ENCODE data around the gene BORCS8. TPM values are rescaled to one million over a fixed set of nuclear protein-coding genes. Genes with fewer than 3 reads are reported as not detected.

Gene BORCS8
- total RNA-seq: 10 to 100 TPM in 3 of 4 donors, 1 to 10 TPM in 1; 6.9 to 33.9 (median 17.9) TPM

DNA sequence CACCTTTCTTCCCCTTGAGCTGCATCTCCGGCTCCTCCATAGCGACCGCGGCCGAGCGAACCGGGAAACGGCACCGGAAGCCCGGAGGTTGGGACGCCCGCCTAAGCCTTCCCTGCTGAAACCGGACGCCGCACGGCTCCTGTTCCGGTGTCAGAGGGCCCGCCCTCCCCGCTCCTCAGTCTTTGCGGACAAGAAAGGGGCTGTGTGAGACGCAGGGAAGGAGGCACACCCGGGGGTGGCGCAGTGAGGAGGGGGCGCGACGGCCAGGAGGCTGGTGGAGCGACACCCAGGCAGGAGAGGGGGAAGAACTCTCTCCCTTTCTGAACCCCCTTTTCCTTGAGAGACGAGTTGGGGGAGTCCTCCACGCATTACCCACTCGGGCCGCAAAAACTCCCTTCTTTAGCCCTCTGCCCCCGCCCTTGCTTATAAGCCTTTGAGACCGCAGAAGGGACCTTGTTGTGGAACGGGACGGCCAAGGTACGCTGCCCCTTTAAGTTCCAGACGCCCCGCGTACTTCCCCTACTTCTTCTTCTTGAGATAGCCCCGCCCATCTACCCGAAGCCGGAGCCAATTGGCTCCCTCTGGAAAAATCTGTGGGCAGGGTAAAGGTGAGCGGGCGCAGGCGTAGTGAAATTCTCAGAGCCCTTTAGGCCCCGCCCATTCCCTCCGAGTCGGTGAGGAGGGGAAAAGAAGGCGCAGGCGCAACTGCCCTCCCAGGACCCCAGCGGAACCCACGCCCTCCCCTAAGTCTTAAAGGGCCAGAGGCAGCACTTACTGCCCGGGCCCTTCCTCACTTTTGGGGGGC, at the start of gene BORCS8, which contains the start of gene RFXANK:
BORCS8 (minus strand) TSS at position 75 of the 805 bp plus-strand sequence; CDS start at position 40, 35 bp downstream.
RFXANK (plus strand) TSS at position 181 of the 805 bp plus-strand sequence. CDS start 1,689 bp downstream, outside the sequence.
- under 1% methylated on average over 39 of the region's 53 CpGs for WGBS
- H3K36me3 ChIP-seq: peaks cover 10% of the 10 kb centered on the region
- peaks cover 52% of the 10 kb centered on the region for H3K4me1 ChIP-seq
- peak within 1 kb of the TSS; percentile 87 for H3K4me3 ChIP-seq
- no peaks in the 10 kb centered on the region for H3K9me3 ChIP-seq
- peak in 2 of 3 donors; percentile 84 to 94 for TF ChIP-seq POLR2AphosphoS5 (IDR thresholded peaks at IDR 0.05)
- peak in 1 of 2 donors; percentile 23 for TF ChIP-seq POLR2A (IDR thresholded peaks at IDR 0.05)
- TF ChIP-seq CTCF (IDR thresholded peaks at IDR 0.05): no peak
- peak within 1 kb of the TSS; percentile 99 for H3K27ac ChIP-seq
- DNase-seq (ENCODE audit: low spot score in 2 of 2): peak; percentile 99 to 100
- H3K27me3 ChIP-seq: no peaks in the 10 kb centered on the region

DNA sequence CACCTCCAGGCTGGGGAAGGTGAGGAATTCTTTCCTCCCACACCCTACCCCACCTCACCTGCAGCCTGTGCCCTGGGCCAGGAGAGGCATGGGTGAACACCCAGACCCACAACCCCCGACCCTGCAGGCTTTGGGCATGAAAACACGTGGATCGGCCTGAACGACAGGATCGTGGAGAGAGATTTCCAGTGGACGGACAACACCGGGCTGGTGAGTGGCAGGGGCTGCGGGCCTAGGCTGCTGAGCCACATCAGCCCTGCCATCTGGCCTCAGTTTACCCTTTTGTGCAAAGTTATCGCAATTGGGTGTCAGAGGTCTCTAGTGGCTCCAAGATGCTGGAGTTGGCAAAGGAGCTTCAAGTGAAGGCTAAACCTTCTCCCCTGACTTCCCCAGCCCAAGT, 48.5 kb upstream of the BORCS8 start:
- Histone ChIP-seq H3K4me1 (no peaks in the 10 kb centered on the region), H3K9me3 (no peaks in the 10 kb centered on the region), H3K4me3 (no peak overlapping the region), H3K36me3 (no peaks in the 10 kb centered on the region), H3K27ac (no peak overlapping the region), H3K27me3 (peaks cover 23% of the 10 kb centered on the region)
- no peak for DNase-seq (ENCODE audit: low spot score in 2 of 2)
- no peak for TF ChIP-seq POLR2A (IDR thresholded peaks at IDR 0.05)
- no peak for TF ChIP-seq POLR2AphosphoS5 (IDR thresholded peaks at IDR 0.05)
- no peak for TF ChIP-seq EP300 (IDR thresholded peaks at IDR 0.05)
- no peak for TF ChIP-seq CTCF (IDR thresholded peaks at IDR 0.05)
- 89% methylated on average over 3 of the region's 9 CpGs for WGBS

GRCh38 chr19:19239675-19240074, 47.7 kb upstream of the BORCS8 start:
- H3K9me3 ChIP-seq: peaks cover 1% of the 10 kb centered on the region
- peaks cover 23% of the 10 kb centered on the region for H3K27me3 ChIP-seq
- H3K4me1 ChIP-seq: no peaks in the 10 kb centered on the region
- TF ChIP-seq POLR2A (IDR thresholded peaks at IDR 0.05) (no peak), POLR2AphosphoS5 (IDR thresholded peaks at IDR 0.05) (no peak), EP300 (IDR thresholded peaks at IDR 0.05) (no peak), CTCF (IDR thresholded peaks at IDR 0.05) (no peak)
- H3K27ac ChIP-seq: no peak overlapping the region
- no peaks in the 10 kb centered on the region for H3K36me3 ChIP-seq
- DNase-seq (ENCODE audit: low spot score in 2 of 2): no peak
- H3K4me3 ChIP-seq: no peak overlapping the region

GRCh38 chr19:19238126-19238894, 46.4 kb upstream of the BORCS8 start:
- Histone ChIP-seq H3K9me3 (peaks cover 11% of the 10 kb centered on the region), H3K27me3 (peaks cover 23% of the 10 kb centered on the region), H3K27ac (no peak overlapping the region), H3K4me1 (no peaks in the 10 kb centered on the region), H3K36me3 (no peaks in the 10 kb centered on the region), H3K4me3 (no peak overlapping the region)
- 86% methylated on average over 16 of the region's 18 CpGs for WGBS
- TF ChIP-seq CTCF (IDR thresholded peaks at IDR 0.05): no peak
- TF ChIP-seq EP300 (IDR thresholded peaks at IDR 0.05): no peak
- TF ChIP-seq POLR2A (IDR thresholded peaks at IDR 0.05): no peak
- no peak for TF ChIP-seq POLR2AphosphoS5 (IDR thresholded peaks at IDR 0.05)
- no peak for DNase-seq (ENCODE audit: low spot score in 2 of 2)

DNA sequence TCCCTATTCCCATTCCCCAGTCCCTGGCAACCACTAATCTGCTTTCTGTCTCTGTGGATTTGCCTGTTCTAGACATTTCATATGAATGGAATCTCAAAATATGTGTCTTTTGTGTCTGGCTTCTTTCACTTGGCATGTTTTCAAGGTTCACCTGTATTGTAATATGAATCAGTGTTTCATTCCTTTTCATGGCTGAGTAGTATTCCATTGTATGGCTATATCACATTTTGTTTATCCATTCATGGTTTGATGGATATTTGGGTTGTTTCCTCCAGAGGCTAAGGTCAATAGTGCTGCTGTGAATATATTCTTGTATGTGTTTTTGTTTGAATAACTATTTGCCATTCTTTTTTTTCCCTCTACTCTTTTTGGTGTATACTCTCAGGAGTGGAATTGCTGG, 44.2 kb upstream of the BORCS8 start:
- H3K27me3 ChIP-seq: peaks cover 31% of the 10 kb centered on the region
- H3K4me3 ChIP-seq: no peak overlapping the region
- no peaks in the 10 kb centered on the region for H3K4me1 ChIP-seq
- TF ChIP-seq POLR2AphosphoS5 (IDR thresholded peaks at IDR 0.05): no peak
- no peak for TF ChIP-seq CTCF (IDR thresholded peaks at IDR 0.05)
- TF ChIP-seq EP300 (IDR thresholded peaks at IDR 0.05): no peak
- no peak for TF ChIP-seq POLR2A (IDR thresholded peaks at IDR 0.05)
- no peak overlapping the region for H3K27ac ChIP-seq
- H3K9me3 ChIP-seq: peaks cover 11% of the 10 kb centered on the region
- DNase-seq (ENCODE audit: low spot score in 2 of 2): no peak
- no peaks in the 10 kb centered on the region for H3K36me3 ChIP-seq

Measured in suprapubic skin (tissue), 4 donors.